ENCODE results near the gene ABI3BP.
"Not testable (repeated sequence)": the region's sequence is repeated elsewhere in the genome, so short reads cannot be mapped to it uniquely, and the experiment has no call there.

ABI3BP gene

GRCh38 chr3:100954199-100954935, 38.9 kb downstream of the ABI3BP start:
- DNase-seq, result no peak
- H3K27ac ChIP-seq (ENCODE audit: insufficient read depth, low read length, poor library complexity, severe bottlenecking), result no peak overlapping the region
- H3K27me3 ChIP-seq (replicated peaks; ENCODE audit: control insufficient read depth, insufficient read depth, low read length, poor library complexity, severe bottlenecking), result peaks cover 4% of the 10 kb centered on the region
- H3K9me3 ChIP-seq (ENCODE audit: control insufficient read depth, low read length), result no peaks in the 10 kb centered on the region
- no peaks in the 10 kb centered on the region for H3K4me1 ChIP-seq (ENCODE audit: control insufficient read depth, insufficient read depth, low read length, poor library complexity, severe bottlenecking)
- no peaks in the 10 kb centered on the region for H3K36me3 ChIP-seq (ENCODE audit: control insufficient read depth, insufficient read depth, low read length)
- no peak overlapping the region for H3K4me3 ChIP-seq (ENCODE audit: insufficient read depth, low read depth, low read length, poor library complexity, severe bottlenecking)

GRCh38 chr3:100953103-100953502, 40.1 kb downstream of the ABI3BP start:
- Histone ChIP-seq H3K36me3 (ENCODE audit: control insufficient read depth, insufficient read depth, low read length) (no peaks in the 10 kb centered on the region), H3K27ac (ENCODE audit: insufficient read depth, low read length, poor library complexity, severe bottlenecking) (no peak overlapping the region), H3K4me3 (ENCODE audit: insufficient read depth, low read depth, low read length, poor library complexity, severe bottlenecking) (no peak overlapping the region)

GRCh38 chr3:100947119-100947518, 46.1 kb downstream of the ABI3BP start:
- Histone ChIP-seq H3K27ac (ENCODE audit: insufficient read depth, low read length, poor library complexity, severe bottlenecking) (no peak overlapping the region), H3K9me3 (ENCODE audit: control insufficient read depth, low read length) (no peaks in the 10 kb centered on the region), H3K4me1 (ENCODE audit: control insufficient read depth, insufficient read depth, low read length, poor library complexity, severe bottlenecking) (no peaks in the 10 kb centered on the region), H3K4me3 (ENCODE audit: insufficient read depth, low read depth, low read length, poor library complexity, severe bottlenecking) (no peak overlapping the region), H3K27me3 (replicated peaks; ENCODE audit: control insufficient read depth, insufficient read depth, low read length, poor library complexity, severe bottlenecking) (no peaks in the 10 kb centered on the region), H3K36me3 (ENCODE audit: control insufficient read depth, insufficient read depth, low read length) (no peaks in the 10 kb centered on the region)
- DNase-seq, result no peak

More at GRCh38 chr3:100953103-100953502, 40.1 kb downstream of the ABI3BP start:
- H3K27me3 ChIP-seq (replicated peaks; ENCODE audit: control insufficient read depth, insufficient read depth, low read length, poor library complexity, severe bottlenecking), result peaks cover 4% of the 10 kb centered on the region
- DNase-seq, result no peak
- no peaks in the 10 kb centered on the region for H3K4me1 ChIP-seq (ENCODE audit: control insufficient read depth, insufficient read depth, low read length, poor library complexity, severe bottlenecking)
- H3K9me3 ChIP-seq (ENCODE audit: control insufficient read depth, low read length), result no peaks in the 10 kb centered on the region

- H3K36me3 ChIP-seq (ENCODE audit: control insufficient read depth, insufficient read depth, low read length); H3K27ac ChIP-seq (ENCODE audit: insufficient read depth, low read length, poor library complexity, severe bottlenecking); H3K9me3 ChIP-seq (ENCODE audit: control insufficient read depth, low read length); DNase-seq; H3K4me1 ChIP-seq (ENCODE audit: control insufficient read depth, insufficient read depth, low read length, poor library complexity, severe bottlenecking); H3K27me3 ChIP-seq (replicated peaks; ENCODE audit: control insufficient read depth, insufficient read depth, low read length, poor library complexity, severe bottlenecking); H3K4me3 ChIP-seq (ENCODE audit: insufficient read depth, low read depth, low read length, poor library complexity, severe bottlenecking): not testable (repeated sequence)
Measured at GRCh38 chr3:100946096-100946495, 47.1 kb downstream of the ABI3BP start.

GRCh38 chr3:100941451-100941850, 51.8 kb downstream of the ABI3BP start:
- Histone ChIP-seq H3K27ac (ENCODE audit: insufficient read depth, low read length, poor library complexity, severe bottlenecking) (no peak overlapping the region), H3K9me3 (ENCODE audit: control insufficient read depth, low read length) (no peaks in the 10 kb centered on the region), H3K27me3 (replicated peaks; ENCODE audit: control insufficient read depth, insufficient read depth, low read length, poor library complexity, severe bottlenecking) (no peaks in the 10 kb centered on the region), H3K4me3 (ENCODE audit: insufficient read depth, low read depth, low read length, poor library complexity, severe bottlenecking) (no peak overlapping the region), H3K4me1 (ENCODE audit: control insufficient read depth, insufficient read depth, low read length, poor library complexity, severe bottlenecking) (no peaks in the 10 kb centered on the region), H3K36me3 (ENCODE audit: control insufficient read depth, insufficient read depth, low read length) (no peaks in the 10 kb centered on the region)
- no peak for DNase-seq

- H3K4me3 ChIP-seq (ENCODE audit: insufficient read depth, low read depth, low read length, poor library complexity, severe bottlenecking), result no peak overlapping the region
- no peak for DNase-seq
- no peaks in the 10 kb centered on the region for H3K27me3 ChIP-seq (replicated peaks; ENCODE audit: control insufficient read depth, insufficient read depth, low read length, poor library complexity, severe bottlenecking)
- no peaks in the 10 kb centered on the region for H3K9me3 ChIP-seq (ENCODE audit: control insufficient read depth, low read length)
- H3K36me3 ChIP-seq (ENCODE audit: control insufficient read depth, insufficient read depth, low read length), result no peaks in the 10 kb centered on the region
- no peaks in the 10 kb centered on the region for H3K4me1 ChIP-seq (ENCODE audit: control insufficient read depth, insufficient read depth, low read length, poor library complexity, severe bottlenecking)
- no peak overlapping the region for H3K27ac ChIP-seq (ENCODE audit: insufficient read depth, low read length, poor library complexity, severe bottlenecking)
Measured at GRCh38 chr3:100941041-100941440, 52.2 kb downstream of the ABI3BP start.

- H3K4me1 ChIP-seq (ENCODE audit: control insufficient read depth, insufficient read depth, low read length, poor library complexity, severe bottlenecking), result no peaks in the 10 kb centered on the region
- H3K36me3 ChIP-seq (ENCODE audit: control insufficient read depth, insufficient read depth, low read length), result no peaks in the 10 kb centered on the region
- H3K27ac ChIP-seq (ENCODE audit: insufficient read depth, low read length, poor library complexity, severe bottlenecking), result no peak overlapping the region
- no peaks in the 10 kb centered on the region for H3K27me3 ChIP-seq (replicated peaks; ENCODE audit: control insufficient read depth, insufficient read depth, low read length, poor library complexity, severe bottlenecking)
- H3K4me3 ChIP-seq (ENCODE audit: insufficient read depth, low read depth, low read length, poor library complexity, severe bottlenecking), result no peak overlapping the region
- H3K9me3 ChIP-seq (ENCODE audit: control insufficient read depth, low read length), result no peaks in the 10 kb centered on the region
- no peak for DNase-seq
Measured at GRCh38 chr3:100936931-100937330, 56.3 kb downstream of the ABI3BP start.

GRCh38 chr3:100932491-100932890, 60.7 kb downstream of the ABI3BP start:
- H3K4me3 ChIP-seq (ENCODE audit: insufficient read depth, low read depth, low read length, poor library complexity, severe bottlenecking), result no peak overlapping the region
- DNase-seq, result no peak
- H3K27me3 ChIP-seq (replicated peaks; ENCODE audit: control insufficient read depth, insufficient read depth, low read length, poor library complexity, severe bottlenecking), result no peaks in the 10 kb centered on the region
- no peak overlapping the region for H3K27ac ChIP-seq (ENCODE audit: insufficient read depth, low read length, poor library complexity, severe bottlenecking)
- no peaks in the 10 kb centered on the region for H3K36me3 ChIP-seq (ENCODE audit: control insufficient read depth, insufficient read depth, low read length)
- H3K4me1 ChIP-seq (ENCODE audit: control insufficient read depth, insufficient read depth, low read length, poor library complexity, severe bottlenecking), result no peaks in the 10 kb centered on the region
- H3K9me3 ChIP-seq (ENCODE audit: control insufficient read depth, low read length), result no peaks in the 10 kb centered on the region

- Histone ChIP-seq H3K4me3 (ENCODE audit: insufficient read depth, low read depth, low read length, poor library complexity, severe bottlenecking) (no peak overlapping the region), H3K4me1 (ENCODE audit: control insufficient read depth, insufficient read depth, low read length, poor library complexity, severe bottlenecking) (no peaks in the 10 kb centered on the region), H3K36me3 (ENCODE audit: control insufficient read depth, insufficient read depth, low read length) (no peaks in the 10 kb centered on the region), H3K9me3 (ENCODE audit: control insufficient read depth, low read length) (no peaks in the 10 kb centered on the region), H3K27me3 (replicated peaks; ENCODE audit: control insufficient read depth, insufficient read depth, low read length, poor library complexity, severe bottlenecking) (no peaks in the 10 kb centered on the region), H3K27ac (ENCODE audit: insufficient read depth, low read length, poor library complexity, severe bottlenecking) (no peak overlapping the region)
- DNase-seq, result no peak
Measured at GRCh38 chr3:100928638-100929428, 64.4 kb downstream of the ABI3BP start.

GRCh38 chr3:100927775-100928174, 65.4 kb downstream of the ABI3BP start:
- no peaks in the 10 kb centered on the region for H3K36me3 ChIP-seq (ENCODE audit: control insufficient read depth, insufficient read depth, low read length)
- H3K4me3 ChIP-seq (ENCODE audit: insufficient read depth, low read depth, low read length, poor library complexity, severe bottlenecking), result no peak overlapping the region
- H3K4me1 ChIP-seq (ENCODE audit: control insufficient read depth, insufficient read depth, low read length, poor library complexity, severe bottlenecking), result no peaks in the 10 kb centered on the region
- no peaks in the 10 kb centered on the region for H3K27me3 ChIP-seq (replicated peaks; ENCODE audit: control insufficient read depth, insufficient read depth, low read length, poor library complexity, severe bottlenecking)
- no peaks in the 10 kb centered on the region for H3K9me3 ChIP-seq (ENCODE audit: control insufficient read depth, low read length)
- H3K27ac ChIP-seq (ENCODE audit: insufficient read depth, low read length, poor library complexity, severe bottlenecking), result no peak overlapping the region
- no peak for DNase-seq
